ENCODE results near the gene GCLM.
"Not testable (repeated sequence)": the region's sequence is repeated elsewhere in the genome, so short reads cannot be mapped to it uniquely, and the experiment has no call there.

The GCLM gene

DNA sequence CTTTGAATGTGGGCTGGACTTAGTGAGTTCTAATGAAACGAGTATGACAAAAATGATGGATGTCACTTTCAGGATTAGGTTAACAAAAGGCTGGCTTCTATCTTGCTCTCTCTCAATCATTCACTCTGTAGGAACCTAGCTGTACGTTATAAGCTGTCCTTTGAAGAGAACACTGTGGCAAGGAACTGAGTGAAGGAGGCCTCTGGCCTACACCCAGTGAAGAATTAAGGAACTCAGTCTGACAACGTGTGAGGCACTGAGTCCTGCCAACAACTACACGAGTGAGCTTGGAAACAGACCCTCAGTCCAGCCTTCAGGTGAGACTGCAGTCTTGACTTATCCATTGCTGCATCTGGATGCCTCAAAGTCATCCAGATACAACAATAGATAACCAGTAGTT is 27.0 kb downstream of the GCLM start:
- no peak for DNase-seq

DNA sequence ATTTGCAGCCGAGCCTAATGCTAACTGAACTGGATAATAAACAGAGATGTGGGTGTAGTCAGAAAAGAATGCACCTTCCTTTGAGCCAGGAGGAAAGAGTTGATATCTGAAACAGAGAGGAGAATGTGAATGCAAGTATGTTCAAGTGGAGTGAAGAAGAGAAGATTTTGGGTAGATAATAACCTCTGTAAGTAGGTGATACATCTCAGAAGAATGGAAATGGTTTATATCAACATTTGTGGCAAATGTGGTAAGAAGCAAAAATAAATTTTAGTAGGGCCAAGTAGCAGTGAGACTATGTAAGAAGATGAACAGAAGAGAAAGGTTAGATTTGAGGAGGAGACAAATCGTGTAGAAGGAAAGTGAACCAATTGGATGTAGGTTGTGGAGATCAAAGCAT is 28.5 kb downstream of the GCLM start:
- DNase-seq: no peak

DNA sequence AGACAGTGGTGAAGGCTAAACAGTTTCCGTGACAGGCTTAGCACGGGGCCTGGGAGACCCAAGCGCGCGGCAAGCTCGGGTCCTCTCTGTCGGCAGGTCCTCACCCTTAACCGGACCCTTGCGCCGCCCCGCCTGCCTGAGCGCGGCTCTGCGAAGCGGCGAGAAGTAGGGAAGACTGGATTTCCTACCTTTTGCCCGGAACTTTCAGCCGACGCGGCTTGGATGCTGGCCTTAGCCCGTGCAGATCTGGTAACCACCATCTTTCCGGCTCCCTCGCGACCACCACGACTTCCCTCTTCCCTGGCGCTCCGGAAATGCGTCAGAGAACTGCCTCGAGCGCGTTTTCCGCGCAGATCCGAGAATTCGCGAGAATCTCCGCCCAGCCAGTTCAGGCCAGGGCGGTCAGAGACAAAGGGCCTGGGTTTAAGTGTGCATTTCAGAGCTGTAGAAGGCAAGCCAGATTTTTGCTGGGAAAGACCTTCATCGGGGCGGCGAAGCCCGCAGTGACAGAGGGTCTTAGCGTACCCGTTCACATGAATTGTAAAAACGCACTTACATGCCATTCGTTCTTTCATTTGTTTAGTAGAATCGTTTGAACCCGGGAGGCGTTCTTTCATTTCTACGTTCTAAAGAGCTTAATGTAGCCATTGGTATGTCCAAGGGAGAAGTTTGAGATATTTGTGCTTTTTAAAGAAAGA is 30.2 kb downstream of the GCLM start, which contains the start of gene DNTTIP2:
Gene DNTTIP2, minus strand, starts transcription at position 318 of the 698 bp plus-strand sequence. Its CDS starts 58 bp downstream, at position 260.
- DNase-seq: peak; percentile 60 to 77 (median 70)

DNA sequence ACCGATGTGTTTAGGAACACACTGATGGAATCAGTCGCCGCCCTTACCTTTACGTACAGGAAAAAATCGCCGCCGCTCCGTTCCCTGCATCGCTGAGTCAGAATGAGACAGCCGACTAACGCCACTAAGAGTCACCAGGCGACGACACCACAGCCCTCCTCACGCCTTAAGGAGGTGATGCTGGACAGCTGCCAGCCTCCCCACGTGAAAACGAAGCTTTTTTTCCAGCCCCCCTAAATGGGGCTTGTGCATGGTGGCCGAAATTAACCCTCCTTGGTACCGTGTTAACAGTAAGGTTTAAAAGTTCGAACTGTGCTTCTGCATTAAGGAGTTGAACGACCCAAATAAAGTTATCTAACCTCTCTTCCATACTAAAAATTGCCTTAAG is 30.7 kb downstream of the GCLM start:
- peak in 3 of 4 experiments; percentile 7 to 29 (median 24) for DNase-seq

DNA sequence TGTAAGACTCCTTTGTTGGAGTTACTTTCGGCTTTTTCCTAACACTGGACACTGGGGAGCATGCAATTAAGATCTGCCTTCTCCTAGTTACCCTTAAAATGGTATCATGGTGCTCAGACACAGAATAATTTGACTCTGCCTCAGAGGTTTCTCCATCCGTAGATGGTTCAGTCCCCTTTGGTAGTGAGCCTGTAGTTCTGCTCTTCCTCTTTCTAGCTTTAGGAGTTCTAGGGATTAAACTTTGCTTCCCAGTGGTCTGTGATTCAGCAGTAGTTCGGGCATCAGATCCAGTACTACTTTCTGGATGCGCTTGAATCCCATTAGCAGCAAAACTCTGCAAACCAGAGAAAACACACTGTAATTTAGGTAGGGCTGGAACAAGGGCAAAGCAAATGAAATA is 31.7 kb downstream of the GCLM start:
- no peak for DNase-seq

DNA sequence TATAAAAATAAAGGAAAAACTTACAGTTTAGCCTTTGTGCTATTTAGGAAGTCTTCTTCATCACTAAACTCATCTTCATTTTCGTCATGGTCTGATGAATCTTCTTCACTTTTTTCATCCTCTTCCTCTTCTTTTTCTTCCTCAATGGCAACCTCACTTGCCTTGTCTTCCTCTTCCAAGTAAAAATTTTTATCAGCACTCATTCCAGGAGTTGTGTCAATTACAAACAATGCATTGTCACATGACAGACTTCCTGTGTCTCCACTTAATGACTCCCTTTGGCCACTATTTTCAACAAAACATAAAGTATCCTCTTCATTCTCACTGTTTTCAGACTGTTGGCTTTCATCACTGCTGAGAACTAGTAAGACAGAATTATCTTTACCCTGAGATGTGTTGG is 33.0 kb downstream of the GCLM start:
- DNase-seq: no peak

DNA sequence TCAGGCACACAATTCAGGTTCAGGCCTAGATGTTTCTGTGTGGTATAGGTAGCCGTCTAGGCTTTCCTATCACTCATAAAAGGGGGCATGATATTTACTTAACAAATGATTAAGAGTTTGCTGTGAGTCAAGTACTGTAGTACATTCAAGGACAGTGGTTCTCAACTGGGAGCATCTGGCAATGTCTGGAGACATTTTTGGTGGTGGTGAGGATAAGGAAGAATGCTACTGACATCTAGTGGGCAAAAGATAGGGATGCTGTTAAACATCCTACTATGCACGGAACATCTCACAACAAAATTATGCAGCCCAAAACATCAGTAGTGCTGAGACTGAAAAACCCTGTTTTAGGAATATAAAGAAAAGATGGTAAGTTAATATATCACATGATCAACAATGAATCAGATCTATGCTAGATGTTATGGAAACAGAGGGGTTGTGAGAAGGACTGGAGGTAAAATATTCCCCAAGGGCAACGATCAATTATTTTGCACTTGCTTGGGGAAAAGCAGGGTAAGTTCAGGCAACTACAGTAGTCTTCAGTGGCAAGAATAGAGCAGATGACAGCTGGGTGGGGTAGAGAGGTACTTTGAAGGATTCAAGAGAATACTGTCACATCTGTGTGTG is 35.1 kb downstream of the GCLM start:
- no peak for DNase-seq

DNA sequence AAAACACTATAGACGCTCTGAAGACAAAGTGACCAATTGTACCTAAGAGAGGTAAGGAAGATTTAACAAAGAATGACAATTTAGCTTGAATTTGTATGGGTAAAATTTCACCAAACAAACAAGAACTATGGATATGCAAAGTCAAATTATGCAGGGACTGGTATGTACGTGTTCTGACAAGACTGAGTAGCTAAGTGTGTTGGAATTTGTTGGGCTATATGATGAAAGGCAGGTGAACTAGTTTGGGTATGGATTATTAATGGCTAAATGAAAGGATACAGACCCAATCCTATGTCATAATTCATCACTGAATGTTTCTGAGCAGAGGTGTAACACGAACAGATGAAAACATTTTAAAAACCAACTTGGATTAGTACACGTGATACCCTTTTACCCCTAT is 37.9 kb downstream of the GCLM start:
- DNase-seq: no peak

DNA sequence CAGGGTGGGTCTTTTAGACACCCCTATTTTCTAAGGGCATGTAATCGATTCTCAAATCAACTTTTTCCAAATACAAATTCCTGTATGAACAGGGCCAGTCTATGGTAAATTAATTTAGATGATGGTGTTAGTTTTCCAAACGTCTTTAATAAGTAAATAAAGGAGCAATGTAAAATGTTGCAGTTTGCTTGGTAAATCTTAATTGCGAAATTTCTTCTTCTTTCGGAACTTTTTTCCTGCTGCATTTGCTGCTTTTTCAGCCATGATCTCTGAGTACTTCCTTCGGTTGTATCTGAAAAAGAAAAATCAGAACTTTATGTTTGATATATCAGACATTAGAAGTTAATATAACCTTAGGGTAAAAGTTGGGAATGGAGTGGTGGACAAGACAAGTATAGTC is 39.6 kb downstream of the GCLM start:
- DNase-seq: no peak

DNA sequence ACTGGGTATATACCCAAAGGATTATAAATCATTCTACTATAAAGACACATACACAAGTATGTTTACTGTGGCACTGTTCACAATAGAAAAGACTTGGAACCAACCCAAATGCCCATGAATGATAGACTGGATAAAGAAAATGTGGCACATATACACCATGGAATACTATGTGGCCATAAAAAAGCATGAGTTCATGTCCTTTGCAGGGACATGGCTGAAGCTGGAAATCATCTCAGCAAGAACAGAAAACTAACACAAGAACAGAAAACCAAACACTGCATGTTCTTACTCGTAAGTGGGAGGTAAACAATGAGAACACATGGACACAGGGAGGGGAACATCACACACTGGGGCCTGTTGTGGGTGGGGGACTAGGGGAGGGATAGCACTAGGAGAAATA is 40.7 kb downstream of the GCLM start:
- not testable (repeated sequence) for DNase-seq

DNA sequence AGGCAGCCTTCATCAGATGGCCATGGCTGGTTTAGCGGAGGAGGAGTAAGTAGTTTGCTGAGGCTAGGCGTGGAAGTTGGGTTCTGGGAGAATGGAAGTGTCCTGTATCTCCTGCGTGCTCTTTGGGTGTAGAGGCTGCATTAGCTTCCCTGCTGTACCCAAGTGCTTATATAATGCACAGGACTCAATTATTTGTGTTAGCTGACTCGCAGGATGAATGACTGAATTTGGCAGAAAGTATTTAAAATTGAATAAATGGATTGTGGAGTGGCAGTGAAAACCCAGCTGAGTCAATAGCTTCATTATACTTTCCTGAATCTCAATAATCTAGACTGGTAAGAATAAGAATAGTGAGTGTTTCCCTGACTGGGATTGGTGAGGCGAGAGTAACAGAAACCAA is 44.0 kb downstream of the GCLM start:
- DNase-seq: no peak

DNA sequence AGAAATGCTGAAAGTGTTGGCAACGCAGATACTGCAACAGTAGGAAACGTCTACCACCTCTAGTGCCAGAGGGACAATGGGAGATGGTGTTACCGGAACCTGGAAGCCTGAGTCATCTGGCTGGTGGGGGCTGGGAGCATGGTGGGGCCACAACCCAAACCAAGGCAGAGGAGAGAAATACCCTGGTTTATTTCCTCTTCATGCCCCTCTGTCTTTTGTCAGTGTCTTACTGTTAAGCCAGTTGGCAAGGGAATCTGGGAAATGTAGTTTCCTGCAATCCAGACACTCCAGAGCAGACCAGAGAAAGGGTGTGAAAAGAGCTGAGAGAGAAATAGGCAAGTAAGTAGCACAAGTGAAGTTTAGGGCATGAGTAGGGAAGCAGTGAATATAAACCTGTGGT is 45.1 kb downstream of the GCLM start:
- no peak for DNase-seq

DNA sequence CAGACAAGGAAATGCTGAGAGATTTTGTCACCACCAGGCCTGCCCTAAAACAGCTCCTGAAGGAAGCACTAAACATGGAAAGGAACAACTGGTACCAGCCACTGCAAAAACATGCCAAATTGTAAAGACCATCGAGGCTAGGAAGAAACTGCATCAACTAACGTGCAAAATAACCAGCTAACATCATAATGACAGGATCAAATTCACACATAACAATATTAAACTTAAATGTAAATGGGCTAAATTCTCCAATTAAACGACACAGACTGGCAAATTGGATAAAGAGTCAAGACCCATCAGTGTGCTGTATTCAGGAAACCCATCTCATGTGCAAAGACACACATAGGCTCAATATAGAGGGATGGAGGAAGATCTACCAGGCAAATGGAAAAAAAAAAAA is 51.6 kb downstream of the GCLM start:
- DNase-seq: not testable (repeated sequence)

DNA sequence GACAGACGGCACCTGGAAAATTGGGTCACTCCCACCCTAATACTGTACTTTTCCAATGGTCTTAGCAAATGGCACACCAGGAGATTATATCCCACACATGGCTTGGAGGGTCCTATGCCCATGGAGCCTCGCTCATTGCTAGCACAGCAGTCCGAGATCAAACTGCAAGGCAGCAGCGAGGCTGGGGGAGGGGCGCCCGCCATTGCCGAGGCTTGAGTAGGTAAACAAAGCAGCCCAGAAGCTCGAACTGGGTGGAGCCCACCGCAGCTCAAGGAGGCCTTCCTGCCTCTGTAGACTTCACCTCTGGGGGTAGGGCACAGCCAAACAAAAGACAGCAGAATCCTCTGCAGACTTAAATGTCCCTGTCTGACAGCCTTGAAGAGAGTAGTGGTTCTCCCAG is 53.2 kb downstream of the GCLM start:
- not testable (repeated sequence) for DNase-seq

DNA sequence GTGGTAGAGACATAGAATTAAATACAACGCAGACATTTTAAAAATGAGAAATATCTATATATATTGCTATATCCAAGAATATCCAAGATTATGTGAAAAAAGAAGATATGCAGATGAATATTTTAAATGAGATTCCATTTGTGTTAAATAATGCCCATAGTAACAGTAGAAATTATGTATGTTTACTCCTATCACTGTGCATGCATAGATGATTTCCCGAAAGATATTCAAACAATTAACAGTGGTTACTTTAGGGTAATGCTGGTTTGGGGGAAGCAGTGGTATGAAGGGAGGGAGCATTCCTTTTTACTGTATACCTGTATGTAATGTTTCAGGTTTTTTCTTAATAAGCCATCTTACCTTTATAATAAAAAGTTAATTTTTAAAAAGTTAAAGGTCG is 55.3 kb downstream of the GCLM start:
- DNase-seq: no peak

DNA sequence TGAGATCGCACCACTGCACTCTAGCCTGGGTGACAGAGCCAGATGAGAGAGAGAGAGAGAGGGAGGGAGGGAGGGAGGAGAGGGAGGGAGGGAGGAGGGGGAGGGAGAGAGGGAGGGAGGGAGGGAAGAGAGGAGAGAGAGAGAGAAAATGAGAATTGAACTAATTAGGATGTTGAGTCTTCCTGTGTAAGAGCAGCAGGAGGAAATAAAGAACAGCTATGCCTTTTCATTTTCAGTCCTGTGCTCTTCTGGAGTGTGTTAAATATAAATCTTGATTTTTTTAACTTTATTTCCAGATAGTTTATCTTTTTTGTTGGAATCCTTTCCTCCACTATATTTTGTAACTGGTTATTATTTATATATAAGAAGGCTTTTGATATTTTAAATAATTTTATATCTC is 57.4 kb downstream of the GCLM start:
- no peak for DNase-seq

DNA sequence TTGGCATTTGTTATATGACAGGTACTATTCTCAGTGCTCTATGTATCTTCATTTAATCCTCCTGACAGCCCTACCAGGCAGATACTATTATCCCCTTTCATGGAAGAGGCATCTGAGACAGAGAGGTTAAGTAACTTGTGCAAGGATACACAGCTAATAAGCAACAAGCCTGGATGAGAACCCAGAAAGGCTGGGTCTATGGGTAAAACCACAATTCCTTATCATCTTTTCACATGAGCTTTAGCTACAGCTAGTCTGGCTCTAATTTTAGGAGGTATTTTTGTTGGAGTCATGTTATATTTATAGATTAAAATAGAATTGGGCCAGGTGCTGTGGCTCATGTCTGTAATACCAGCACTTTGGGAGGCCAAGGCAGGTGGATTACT is 57.9 kb downstream of the GCLM start:
- DNase-seq: no peak

DNA sequence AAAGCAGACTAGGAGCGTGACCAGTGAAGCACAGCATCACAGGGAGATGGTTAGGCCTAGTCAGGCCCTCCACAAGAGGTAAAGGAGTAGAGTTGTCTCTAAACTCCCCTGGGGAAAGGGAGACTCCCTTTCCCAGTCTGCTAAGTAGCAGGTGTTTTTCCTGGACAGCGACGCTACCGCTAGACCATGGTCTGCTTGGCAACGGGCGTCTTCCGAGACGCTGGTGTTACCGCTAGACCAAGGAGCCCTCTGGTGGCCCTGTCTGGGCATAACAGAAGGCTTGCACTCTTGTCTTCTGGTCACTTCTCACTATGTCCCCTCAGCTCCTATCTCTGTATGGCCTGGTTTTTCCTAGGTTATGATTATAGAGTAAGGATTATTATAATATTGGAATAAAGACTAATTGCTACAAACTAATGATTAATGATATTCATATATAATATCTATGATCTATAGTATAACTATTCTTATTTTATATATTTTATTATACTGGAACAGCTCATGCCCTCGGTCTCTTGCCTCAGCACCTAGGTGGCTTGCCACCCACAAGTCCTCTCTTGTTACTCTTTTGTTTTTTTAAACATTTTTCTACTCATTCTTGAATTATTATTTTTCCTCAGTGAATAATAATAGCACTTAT is 58.4 kb downstream of the GCLM start:
- peak; percentile 2 to 28 (median 18) for DNase-seq

DNA sequence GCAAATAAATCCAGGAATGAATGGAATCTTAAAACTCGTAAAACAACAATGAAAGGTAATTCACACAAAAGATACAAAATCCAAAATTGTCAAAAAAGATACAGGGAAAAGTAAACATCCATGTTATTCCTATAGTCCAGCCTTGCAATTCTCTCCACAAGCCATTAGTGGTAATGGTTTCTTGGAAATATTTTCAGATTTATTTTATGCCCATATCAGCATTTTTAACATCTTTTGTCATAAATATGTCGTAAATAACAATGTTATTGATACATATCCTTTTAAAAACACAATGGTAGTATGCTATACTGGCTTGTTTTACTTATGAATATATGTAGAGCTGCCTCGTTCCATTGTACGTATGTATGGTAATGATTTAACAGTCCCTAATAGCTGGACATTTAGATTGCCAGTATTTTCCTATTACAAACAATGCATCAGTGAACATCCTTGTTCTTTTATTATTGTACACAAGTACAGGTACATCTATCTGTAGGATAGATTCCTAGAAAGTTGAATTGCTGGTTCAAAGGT is 60.8 kb downstream of the GCLM start:
- no peak for DNase-seq

DNA sequence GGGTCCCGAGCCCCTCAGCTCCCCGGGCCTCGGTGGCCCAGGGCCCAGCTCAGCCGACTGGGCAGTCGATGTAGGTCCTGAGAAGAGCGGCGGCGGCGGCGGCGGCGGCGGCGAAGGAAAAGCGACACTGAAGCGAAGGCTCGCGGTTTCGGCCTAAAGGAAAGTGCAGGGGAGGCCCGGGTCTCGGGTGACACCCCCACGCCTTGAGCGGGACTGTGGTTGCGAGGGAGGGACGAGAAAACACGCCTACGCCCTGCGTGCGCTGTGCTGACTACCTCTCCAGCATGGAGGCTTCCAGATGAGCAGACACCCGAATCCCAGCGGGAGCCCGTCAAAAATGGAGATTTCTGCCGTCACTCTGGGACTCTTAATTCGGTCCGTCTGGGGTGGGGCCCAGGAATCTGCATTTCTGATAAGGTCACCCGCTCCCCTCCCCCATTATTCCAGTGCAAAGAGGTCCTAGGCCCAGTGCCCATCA is 61.4 kb downstream of the GCLM start:
- DNase-seq: peak; percentile 14 to 58 (median 44)

DNA sequence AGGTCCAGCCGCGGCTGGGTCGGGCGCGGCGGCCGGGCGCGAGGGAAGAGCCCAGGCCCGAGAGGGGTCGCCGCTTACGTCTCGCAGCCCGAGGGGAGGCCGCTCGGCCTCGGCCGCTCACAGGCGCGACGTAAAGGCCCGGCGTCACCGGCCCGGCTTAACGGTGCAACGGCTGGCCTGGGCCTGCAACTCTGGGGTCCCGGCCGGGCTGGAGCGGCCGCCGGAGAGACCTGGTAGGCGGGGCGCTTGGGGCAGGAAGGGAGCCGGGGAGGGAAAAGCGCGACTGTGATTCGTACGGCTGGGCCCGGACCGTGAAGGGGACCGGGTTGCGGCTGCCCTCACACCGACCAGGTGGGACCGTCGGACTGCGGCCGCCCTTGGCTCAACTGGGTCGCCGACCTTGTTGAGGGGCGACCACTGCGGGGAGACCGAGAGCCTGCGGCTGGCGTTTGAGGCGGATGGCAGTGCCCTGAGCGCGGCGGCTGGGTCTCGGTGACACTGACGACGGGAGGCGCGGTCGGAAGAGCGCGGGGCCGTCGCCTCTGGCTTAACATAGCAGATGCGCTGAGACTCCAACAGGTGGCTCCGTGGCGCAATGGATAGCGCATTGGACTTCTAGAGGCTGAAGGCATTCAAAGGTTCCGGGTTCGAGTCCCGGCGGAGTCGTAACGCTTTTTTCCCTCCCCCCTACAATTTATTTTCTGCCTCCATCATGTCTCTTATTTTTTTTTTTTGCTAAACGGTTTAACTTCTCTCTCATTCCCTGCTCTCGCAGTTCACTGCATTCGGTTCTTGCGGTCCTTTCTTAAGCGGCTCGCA is 62.0 kb downstream of the GCLM start:
- peak; percentile 84 to 92 (median 90) for DNase-seq

DNA sequence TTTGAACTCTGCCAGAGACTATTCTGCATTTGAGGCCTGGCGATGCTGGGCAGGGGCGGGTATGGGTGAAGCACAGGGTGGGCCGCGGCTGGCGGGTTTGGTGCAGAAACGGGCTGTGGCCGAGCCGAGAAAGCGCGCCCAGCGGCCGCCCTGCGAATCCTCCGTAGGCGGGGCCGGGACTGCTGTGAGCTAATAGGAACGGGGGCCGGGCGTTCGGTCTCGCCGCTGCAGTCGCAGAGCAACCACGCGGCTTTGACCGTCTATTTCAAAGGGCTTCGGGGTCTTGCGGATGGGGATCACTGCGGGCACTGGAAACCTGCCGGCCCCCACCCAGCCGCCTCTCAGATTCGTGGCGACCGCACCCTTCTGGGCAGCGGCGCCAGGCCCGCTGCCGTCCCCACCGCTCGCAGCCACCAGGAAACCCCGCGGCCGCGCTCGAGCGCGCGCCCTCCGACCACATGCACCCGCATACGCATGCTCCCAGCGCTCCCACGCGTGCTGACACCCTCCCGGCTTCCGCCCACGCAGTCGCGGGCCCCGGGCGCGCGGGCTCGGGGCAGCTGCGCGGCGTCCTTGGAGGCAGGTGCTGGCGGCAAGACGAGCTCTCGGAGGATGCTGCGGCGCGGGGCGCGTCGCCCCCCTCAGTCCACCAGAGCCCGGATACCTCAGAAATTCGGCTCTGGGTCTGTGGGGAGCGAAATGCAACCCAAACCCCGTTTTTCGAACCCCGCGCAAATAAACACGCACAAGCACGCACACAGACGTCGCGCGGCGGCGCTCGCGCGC is 62.8 kb downstream of the GCLM start:
- peak; percentile 72 to 83 (median 76) for DNase-seq

Data from activated naive CD4-positive, alpha-beta T cell (primary cell).